ENCODE measurements around the gene MGMT. TPM values are rescaled to one million over a fixed set of nuclear protein-coding genes. Genes with fewer than 3 reads are reported as not detected.

The MGMT gene
- total and polyA plus RNA-seq, 4 donors, result 28.2 to 79.1 (median 46.0) TPM

- Histone ChIP-seq H3K9me3 (ENCODE audit: control insufficient read depth in 4 of 4, low read length in 3 of 4) (no peaks in the 10 kb centered on the region), H3K9ac (ENCODE audit: low read depth in 1 of 2, low read length in 2 of 2) (no peak overlapping the region), H3K4me1 (ENCODE audit: control insufficient read depth in 4 of 4, insufficient read depth in 4 of 4, low read length in 3 of 4) (no peaks in the 10 kb centered on the region), H3K4me3 (ENCODE audit: low read depth in 1 of 3, low read length in 3 of 3) (no peak overlapping the region), H3K36me3 (ENCODE audit: control insufficient read depth in 4 of 4, insufficient read depth in 3 of 4, low read depth in 1 of 4, low read length in 3 of 4) (peaks cover 0 to under 1% (median 0%) of the 10 kb centered on the region in 4 donors), H3K27ac (ENCODE audit: low read depth in 1 of 2, low read length in 2 of 2) (no peak overlapping the region), H3K27me3 (ENCODE audit: control insufficient read depth in 4 of 4, insufficient read depth in 4 of 4, low read length in 3 of 4) (no peaks in the 10 kb centered on the region)
- TF ChIP-seq TAF1 (conservative IDR thresholded peaks at IDR 0.05) (no peak), YY1 (IDR thresholded peaks at IDR 0.05) (no peak), HNF4G (IDR thresholded peaks at IDR 0.05) (no peak), FOXA2 (IDR thresholded peaks at IDR 0.05) (no peak), CTCF (IDR thresholded peaks at IDR 0.05; ENCODE audit: low read depth, low read length, missing input control) (no peak), FOXA1 (IDR thresholded peaks at IDR 0.05) (no peak), HNF4A (conservative IDR thresholded peaks at IDR 0.05) (no peak), NR2F2 (IDR thresholded peaks at IDR 0.05) (no peak), GABPA (IDR thresholded peaks at IDR 0.05 in 1 of 2, conservative IDR thresholded peaks at IDR 0.05 in 1 of 2) (no peak), EGR1 (IDR thresholded peaks at IDR 0.05; ENCODE audit: low read depth in 2 of 2) (no peak)
- TF ChIP-seq, protein P1, sequence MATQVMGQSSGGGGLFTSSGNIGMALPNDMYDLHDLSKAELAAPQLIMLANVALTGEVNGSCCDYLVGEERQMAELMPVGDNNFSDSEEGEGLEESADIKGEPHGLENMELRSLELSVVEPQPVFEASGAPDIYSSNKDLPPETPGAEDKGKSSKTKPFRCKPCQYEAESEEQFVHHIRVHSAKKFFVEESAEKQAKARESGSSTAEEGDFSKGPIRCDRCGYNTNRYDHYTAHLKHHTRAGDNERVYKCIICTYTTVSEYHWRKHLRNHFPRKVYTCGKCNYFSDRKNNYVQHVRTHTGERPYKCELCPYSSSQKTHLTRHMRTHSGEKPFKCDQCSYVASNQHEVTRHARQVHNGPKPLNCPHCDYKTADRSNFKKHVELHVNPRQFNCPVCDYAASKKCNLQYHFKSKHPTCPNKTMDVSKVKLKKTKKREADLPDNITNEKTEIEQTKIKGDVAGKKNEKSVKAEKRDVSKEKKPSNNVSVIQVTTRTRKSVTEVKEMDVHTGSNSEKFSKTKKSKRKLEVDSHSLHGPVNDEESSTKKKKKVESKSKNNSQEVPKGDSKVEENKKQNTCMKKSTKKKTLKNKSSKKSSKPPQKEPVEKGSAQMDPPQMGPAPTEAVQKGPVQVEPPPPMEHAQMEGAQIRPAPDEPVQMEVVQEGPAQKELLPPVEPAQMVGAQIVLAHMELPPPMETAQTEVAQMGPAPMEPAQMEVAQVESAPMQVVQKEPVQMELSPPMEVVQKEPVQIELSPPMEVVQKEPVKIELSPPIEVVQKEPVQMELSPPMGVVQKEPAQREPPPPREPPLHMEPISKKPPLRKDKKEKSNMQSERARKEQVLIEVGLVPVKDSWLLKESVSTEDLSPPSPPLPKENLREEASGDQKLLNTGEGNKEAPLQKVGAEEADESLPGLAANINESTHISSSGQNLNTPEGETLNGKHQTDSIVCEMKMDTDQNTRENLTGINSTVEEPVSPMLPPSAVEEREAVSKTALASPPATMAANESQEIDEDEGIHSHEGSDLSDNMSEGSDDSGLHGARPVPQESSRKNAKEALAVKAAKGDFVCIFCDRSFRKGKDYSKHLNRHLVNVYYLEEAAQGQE (IDR thresholded peaks at IDR 0.05), result no peak
- 92% methylated on average over 6 of the region's 6 CpGs for WGBS
- DNase-seq (ENCODE audit: low spot score), result no peak
These were observed 164.0 kb downstream of the MGMT start for GRCh38 chr10:129631006-129631405.

DNA sequence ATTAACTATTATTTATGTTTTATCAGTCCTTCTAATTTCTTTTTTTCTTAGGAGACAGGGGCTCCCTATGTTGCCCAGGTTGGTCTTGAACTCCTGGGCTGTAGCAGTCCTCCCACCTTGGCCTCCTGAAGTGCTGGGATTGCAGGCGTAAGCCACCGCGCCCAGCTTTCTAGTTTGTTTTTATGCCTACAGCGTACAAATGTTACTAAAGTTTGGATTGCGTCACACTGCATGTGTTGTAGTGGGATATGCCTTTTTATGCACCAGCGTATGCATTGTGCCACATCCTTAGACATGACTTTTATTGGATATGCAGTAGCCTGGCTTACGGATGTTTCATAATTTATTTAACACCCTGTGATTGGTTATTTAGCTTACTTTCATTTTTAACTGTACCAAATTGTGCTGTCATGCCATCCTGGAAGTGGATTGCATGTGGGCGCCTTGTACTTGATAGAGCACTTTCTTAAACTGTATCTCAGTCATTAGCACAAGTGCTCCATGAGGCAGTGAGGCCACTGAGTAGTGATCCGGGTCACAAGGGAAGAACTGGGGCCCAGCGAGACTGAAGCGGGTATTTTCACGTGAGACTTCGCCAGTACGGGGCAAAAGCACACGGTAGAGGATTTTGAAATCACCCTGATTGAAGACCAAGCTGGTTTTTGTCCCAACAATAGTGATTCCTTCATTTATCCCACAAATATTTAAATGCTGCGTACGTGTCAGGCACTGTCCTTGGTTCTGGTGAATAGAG lies 165.0 kb downstream of the MGMT start:
- no peaks in the 10 kb centered on the region for H3K9me3 ChIP-seq (ENCODE audit: control insufficient read depth in 4 of 4, low read length in 3 of 4)
- 89% methylated on average over 17 of the region's 17 CpGs for WGBS
- TF ChIP-seq NR2F2 (IDR thresholded peaks at IDR 0.05), result no peak
- TF ChIP-seq ATF3 (IDR thresholded peaks at IDR 0.05), result no peak
- no peak for TF ChIP-seq YY1 (IDR thresholded peaks at IDR 0.05)
- TF ChIP-seq, protein P2, sequence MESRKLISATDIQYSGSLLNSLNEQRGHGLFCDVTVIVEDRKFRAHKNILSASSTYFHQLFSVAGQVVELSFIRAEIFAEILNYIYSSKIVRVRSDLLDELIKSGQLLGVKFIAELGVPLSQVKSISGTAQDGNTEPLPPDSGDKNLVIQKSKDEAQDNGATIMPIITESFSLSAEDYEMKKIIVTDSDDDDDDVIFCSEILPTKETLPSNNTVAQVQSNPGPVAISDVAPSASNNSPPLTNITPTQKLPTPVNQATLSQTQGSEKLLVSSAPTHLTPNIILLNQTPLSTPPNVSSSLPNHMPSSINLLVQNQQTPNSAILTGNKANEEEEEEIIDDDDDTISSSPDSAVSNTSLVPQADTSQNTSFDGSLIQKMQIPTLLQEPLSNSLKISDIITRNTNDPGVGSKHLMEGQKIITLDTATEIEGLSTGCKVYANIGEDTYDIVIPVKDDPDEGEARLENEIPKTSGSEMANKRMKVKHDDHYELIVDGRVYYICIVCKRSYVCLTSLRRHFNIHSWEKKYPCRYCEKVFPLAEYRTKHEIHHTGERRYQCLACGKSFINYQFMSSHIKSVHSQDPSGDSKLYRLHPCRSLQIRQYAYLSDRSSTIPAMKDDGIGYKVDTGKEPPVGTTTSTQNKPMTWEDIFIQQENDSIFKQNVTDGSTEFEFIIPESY (IDR thresholded peaks at IDR 0.05), result no peak
- TF ChIP-seq CTCF (IDR thresholded peaks at IDR 0.05; ENCODE audit: low read depth, low read length, missing input control), result no peak
- TF ChIP-seq SP1 (IDR thresholded peaks at IDR 0.05), result no peak
- TF ChIP-seq HNF4G (IDR thresholded peaks at IDR 0.05), result no peak
- no peak for TF ChIP-seq MAX (IDR thresholded peaks at IDR 0.05)
- no peak for TF ChIP-seq EGR1 (IDR thresholded peaks at IDR 0.05; ENCODE audit: low read depth in 2 of 2)
- no peak for TF ChIP-seq RXRA (IDR thresholded peaks at IDR 0.05)
- no peak for TF ChIP-seq FOXA2 (IDR thresholded peaks at IDR 0.05)
- no peak for TF ChIP-seq TAF1 (conservative IDR thresholded peaks at IDR 0.05)
- TF ChIP-seq GABPA (IDR thresholded peaks at IDR 0.05 in 1 of 2, conservative IDR thresholded peaks at IDR 0.05 in 1 of 2), result no peak
- TF ChIP-seq, protein P1 (IDR thresholded peaks at IDR 0.05), result no peak
- no peak for TF ChIP-seq HNF4A (conservative IDR thresholded peaks at IDR 0.05)

More for the DNA sequence above, 165.0 kb downstream of the MGMT start:
- no peak overlapping the region for H3K9ac ChIP-seq (ENCODE audit: low read depth in 1 of 2, low read length in 2 of 2)
- DNase-seq (ENCODE audit: low spot score), result no peak
- H3K4me3 ChIP-seq (ENCODE audit: low read depth in 1 of 3, low read length in 3 of 3), result no peak overlapping the region
- no peaks in the 10 kb centered on the region for H3K4me1 ChIP-seq (ENCODE audit: control insufficient read depth in 4 of 4, insufficient read depth in 4 of 4, low read length in 3 of 4)
- no peaks in the 10 kb centered on the region for H3K27me3 ChIP-seq (ENCODE audit: control insufficient read depth in 4 of 4, insufficient read depth in 4 of 4, low read length in 3 of 4)
- H3K36me3 ChIP-seq (ENCODE audit: control insufficient read depth in 4 of 4, insufficient read depth in 3 of 4, low read depth in 1 of 4, low read length in 3 of 4), result peaks cover 0 to 4% (median 0%) of the 10 kb centered on the region in 4 donors
- no peak overlapping the region for H3K27ac ChIP-seq (ENCODE audit: low read depth in 1 of 2, low read length in 2 of 2)

Measured in liver (tissue), 9 donors.